H1 (cell line): ENCODE results near the gene FBXO17. TPM values are rescaled to one million over a fixed set of nuclear protein-coding genes. Genes with fewer than 3 reads are reported as not detected.

Experiments used
- CTCF ChIA-PET: fragments of 300-600 bp; sonication (Branson Sonifier 250); formaldehyde crosslinking; loops from one replicate; lab custom pipeline; 2021; ENCODE audit not compliant: partially characterized antibody; lab: Charles Lee
- POLR2A ChIA-PET: fragments of 300-600 bp; sonication (Branson Sonifier 250); formaldehyde crosslinking; loops from one replicate; lab custom pipeline; 2021; ENCODE audit warnings: inconsistent platforms; ENCODE audit not compliant: partially characterized antibody; lab: Charles Lee
- DNase-seq, 2 experiments: peaks; one replicate each; pipeline versions ENCODE4 v3.0.0 to v3.0.0-alpha.2; 2010 to 2022; ENCODE audit warnings: low spot score in 2 of 2, low read depth in 1 of 2, mixed read lengths in 1 of 2
- FAIRE-seq: peaks from 2 replicates; lab custom pipeline; 2011; peaks lifted over from hg19 to GRCh38; lab: Jason Lieb, UNC
- H2AFZ ChIP-seq: 2 replicates; pipeline ENCODE4 v1.8.1; 2012; ENCODE audit warnings: low read length, inconsistent platforms
- H2AK5ac ChIP-seq: 2 replicates; pipeline ENCODE4 v1.6.1; 2013; ENCODE audit warnings: low read depth, low read length
- H2BK120ac ChIP-seq: replicated peaks from 2 replicates; pipeline ENCODE3; 2013; ENCODE audit warnings: low read depth, low read length, inconsistent platforms
- H2BK12ac ChIP-seq: 2 replicates; pipeline ENCODE4 v1.6.1; 2013; ENCODE audit warnings: low read depth, low read length
- H2BK15ac ChIP-seq: 2 replicates; pipeline ENCODE4 v1.6.1; 2013; ENCODE audit warnings: low read length
- H2BK20ac ChIP-seq: 2 replicates; pipeline ENCODE4 v1.6.1; 2013; ENCODE audit warnings: low read length
- H2BK5ac ChIP-seq: 2 replicates; pipeline ENCODE4 v1.6.1; 2013; ENCODE audit warnings: low read depth, low read length
- H3K14ac ChIP-seq: 2 replicates; pipeline ENCODE4 v1.6.1; 2013; ENCODE audit warnings: inconsistent platforms; ENCODE audit not compliant: insufficient read length
- H3K18ac ChIP-seq: 2 replicates; pipeline ENCODE4 v1.6.1; 2013; ENCODE audit warnings: low read length; ENCODE audit errors: extremely low read depth
- H3K23ac ChIP-seq: 2 replicates; pipeline ENCODE4 v1.6.1; 2013; ENCODE audit warnings: inconsistent platforms; ENCODE audit not compliant: insufficient read length
- H3K23me2 ChIP-seq: 2 replicates; pipeline ENCODE4 v1.6.1; 2013; ENCODE audit warnings: low read depth, low read length
- H3K27ac ChIP-seq: 2 replicates; pipeline ENCODE4 v1.6.1; 2011; ENCODE audit warnings: low read depth, low read length, inconsistent platforms
- H3K27me3 ChIP-seq, 4 experiments: replicated peaks in 1 of 4; 1 replicate in 1 of 4; 2 replicates in 3 of 4; pipeline versions ENCODE4 v1.6.1 to v1.8.1; 2011 to 2013; ENCODE audit warnings: low read length in 3 of 4, mild to moderate bottlenecking in 3 of 4, inconsistent platforms in 2 of 4, mixed read lengths in 2 of 4, moderate library complexity in 1 of 4; ENCODE audit not compliant: control insufficient read depth in 3 of 4, insufficient read depth in 3 of 4; ENCODE audit errors: extremely low read depth in 1 of 4
- H3K36me3 ChIP-seq, 4 experiments: 2 replicates each; pipeline versions ENCODE4 v1.6.1 to v1.8.1; 2011 to 2013; ENCODE audit warnings: mild to moderate bottlenecking in 4 of 4, low read length in 3 of 4, moderate library complexity in 2 of 4, control low read depth in 1 of 4, inconsistent platforms in 1 of 4; ENCODE audit not compliant: insufficient read depth in 4 of 4, control insufficient read depth in 2 of 4
- H3K4ac ChIP-seq: replicated peaks from 2 replicates; pipeline ENCODE3; 2013; ENCODE audit warnings: low read length, low read depth, mixed read lengths, inconsistent platforms; ENCODE audit not compliant: insufficient read length
- H3K4me1 ChIP-seq, 4 experiments: replicated peaks in 1 of 4; 1 replicate in 1 of 4; 2 replicates in 3 of 4; pipeline versions ENCODE4 v1.6.1 to v1.8.1; 2011 to 2013; ENCODE audit warnings: low read length in 3 of 4, inconsistent platforms in 2 of 4, mixed read lengths in 1 of 4; ENCODE audit not compliant: insufficient read depth in 4 of 4, control insufficient read depth in 3 of 4
- H3K4me2 ChIP-seq, 2 experiments: 2 replicates each; pipeline versions ENCODE4 v1.6.1 to v1.8.1; 2011 to 2013; ENCODE audit warnings: low read depth in 2 of 2, low read length in 2 of 2, control low read depth in 1 of 2, inconsistent platforms in 1 of 2, mild to moderate bottlenecking in 1 of 2; ENCODE audit not compliant: insufficient read depth in 1 of 2
- H3K4me3 ChIP-seq, 4 experiments: fragments of 200-600, 300-600 bp in 1 of 4; sonication (generic), shearing (Covaris generic), sonication (Bioruptor Twin) in 1 of 4; 2 replicates each; pipeline versions ENCODE4 v1.5.1 to v1.8.1; 2011 to 2016; ENCODE audit warnings: low read length in 4 of 4, low read depth in 3 of 4, control low read depth in 2 of 4, inconsistent platforms in 2 of 4, mild to moderate bottlenecking in 2 of 4, mixed read lengths in 1 of 4, moderate library complexity in 1 of 4; ENCODE audit not compliant: insufficient read depth in 2 of 4; ENCODE audit errors: extremely low read depth in 1 of 4
- H3K56ac ChIP-seq: replicated peaks from 2 replicates; pipeline ENCODE3; 2013; ENCODE audit warnings: low read depth, mild to moderate bottlenecking, mixed read lengths, low read length, inconsistent platforms; ENCODE audit not compliant: insufficient read length
- H3K79me1 ChIP-seq: 2 replicates; pipeline ENCODE4 v1.6.1; 2013; ENCODE audit warnings: low read depth, low read length, control low read depth
- H3K79me2 ChIP-seq, 2 experiments: 2 replicates each; pipeline versions ENCODE4 v1.6.1 to v1.8.1; 2012 to 2013; ENCODE audit warnings: low read length in 2 of 2, mild to moderate bottlenecking in 2 of 2, inconsistent platforms in 1 of 2; ENCODE audit not compliant: insufficient read depth in 2 of 2, control insufficient read depth in 1 of 2
- H3K9ac ChIP-seq, 4 experiments: replicated peaks in 1 of 4; 1 replicate in 1 of 4; 2 replicates in 3 of 4; pipeline versions ENCODE4 v1.6.1 to v1.8.1; 2011 to 2013; ENCODE audit warnings: low read depth in 3 of 4, low read length in 3 of 4, control low read depth in 2 of 4, mild to moderate bottlenecking in 2 of 4, moderate library complexity in 2 of 4, inconsistent platforms in 1 of 4; ENCODE audit errors: extremely low read depth in 1 of 4
- H3K9me3 ChIP-seq, 2 experiments: 2 replicates each; pipeline versions ENCODE4 v1.6.1 to v1.8.1; 2012 to 2013; ENCODE audit warnings: mild to moderate bottlenecking in 2 of 2, moderate library complexity in 2 of 2, control low read depth in 1 of 2, inconsistent platforms in 1 of 2, low read depth in 1 of 2, low read length in 1 of 2, mixed read lengths in 1 of 2; ENCODE audit not compliant: insufficient read depth in 2 of 2
- H4K20me1 ChIP-seq, 2 experiments: replicated peaks in 1 of 2; 2 replicates each; pipeline versions ENCODE3 to v1.8.1; 2011 to 2013; ENCODE audit warnings: inconsistent platforms in 2 of 2, low read length in 2 of 2, mild to moderate bottlenecking in 1 of 2; ENCODE audit not compliant: insufficient read depth in 2 of 2, control insufficient read depth in 1 of 2
- H4K5ac ChIP-seq: 2 replicates; pipeline ENCODE4 v1.6.1; 2013; ENCODE audit warnings: low read length, low read depth, mixed read lengths, inconsistent platforms; ENCODE audit not compliant: insufficient read length
- H4K8ac ChIP-seq: 2 replicates; pipeline ENCODE4 v1.8.0; 2013; ENCODE audit warnings: mild to moderate bottlenecking, moderate library complexity, low read length, inconsistent platforms; ENCODE audit not compliant: insufficient read depth; ENCODE audit errors: extremely low read depth
- H4K91ac ChIP-seq: replicated peaks from 2 replicates; pipeline ENCODE3; 2013; ENCODE audit warnings: low read length, mixed read lengths, inconsistent platforms; ENCODE audit not compliant: insufficient read length
- CREB1 ChIP-seq: IDR thresholded peaks from 2 replicates; pipeline ENCODE4 v1.6.1; 2012; ENCODE audit warnings: inconsistent platforms
- EGR1 ChIP-seq: IDR thresholded peaks from 2 replicates; pipeline ENCODE4 v1.6.1; 2011; ENCODE audit warnings: low read depth, low read length, borderline replicate concordance
- EZH2 ChIP-seq: fragments of 200-600 bp; sonication (generic); IDR thresholded peaks from 2 replicates; pipeline ENCODE4 v1.7.1; 2012; ENCODE audit warnings: low read depth, mild to moderate bottlenecking, moderate library complexity, low read length, inconsistent platforms; ENCODE audit not compliant: severe bottlenecking
- HDAC2 ChIP-seq, 2 experiments: fragments of 300-600 bp in 1 of 2; sonication (generic) in 1 of 2; IDR thresholded peaks; 2 replicates each; pipeline ENCODE4 v1.6.1; 2011 to 2012; ENCODE audit warnings: low read depth in 2 of 2, low read length in 2 of 2, mild to moderate bottlenecking in 2 of 2, moderate library complexity in 2 of 2, borderline replicate concordance in 1 of 2, inconsistent platforms in 1 of 2
- HDAC6 ChIP-seq: IDR thresholded peaks from one replicate; pipeline ENCODE4 v1.7.1; 2012; ENCODE audit warnings: low read depth, mild to moderate bottlenecking, inconsistent platforms, low read length, moderate library complexity
- KDM4A ChIP-seq: IDR thresholded peaks from one replicate; pipeline ENCODE4 v1.7.1; 2012; ENCODE audit warnings: low read depth, mild to moderate bottlenecking, moderate library complexity, low read length, inconsistent platforms; ENCODE audit not compliant: severe bottlenecking
- MAX ChIP-seq: IDR thresholded peaks from 2 replicates; pipeline ENCODE4 v1.6.1; 2012; ENCODE audit warnings: inconsistent platforms
- PHF8 ChIP-seq: fragments of 200-600 bp; sonication (generic); conservative IDR thresholded peaks from 2 replicates; pipeline ENCODE4 v1.7.1; 2012; ENCODE audit warnings: low read depth, mild to moderate bottlenecking, inconsistent platforms, low read length, moderate library complexity
- SIRT6 ChIP-seq: IDR thresholded peaks from one replicate; pipeline ENCODE4 v1.7.1; 2012; ENCODE audit warnings: low read length, inconsistent platforms
- SP4 ChIP-seq: IDR thresholded peaks from 2 replicates; pipeline ENCODE4 v1.6.1; 2012; ENCODE audit warnings: low read length, inconsistent platforms
- TBP ChIP-seq: IDR thresholded peaks from 2 replicates; pipeline ENCODE4 v1.6.1; 2011; ENCODE audit warnings: low read depth, low read length, improper control_type of control experiment
- TEAD4 ChIP-seq: IDR thresholded peaks from 2 replicates; pipeline ENCODE4 v1.6.1; 2012; ENCODE audit warnings: low read depth, low read length, inconsistent platforms, mixed read lengths
- WGBS, 2 experiments: shearing (Covaris generic) in 1 of 2; methylation state at CpG; one replicate each; pipeline versions ENCODE4 v1.1.6 to v1.1.7; 2013 to 2015; ENCODE audit warnings: low lambda C conversion rate in 2 of 2, mixed read lengths in 2 of 2, inconsistent platforms in 1 of 2, low coverage in 1 of 2, missing lambda C conversion rate in 1 of 2; ENCODE audit not compliant: insufficient replicate concordance in 2 of 2, insufficient coverage in 1 of 2, insufficient read length in 1 of 2; ENCODE audit errors: extremely low coverage in 1 of 2, missing lambda C conversion rate in 1 of 2; 5-methylcytosine and 5-hydroxymethylcytosine counted together
- polyA plus RNA-seq, 7 experiments: library from polyadenylated mRNA; depleted of rRNA in 3 of 7; stranded (reverse) in 5 of 7; unstranded in 2 of 7; fragments of >200 nt in 5 of 7; fragments of 200-250 nt in 2 of 7; gene quantifications; 1 replicate in 5 of 7; 2 replicates in 1 of 7; 4 replicates in 1 of 7; pipeline versions ENCODE4 v1.2.1 to v1.2.3, GENCODE V29; 2011 to 2013; ENCODE audit warnings: missing spikeins in 2 of 7, mixed read lengths in 2 of 7
- total RNA-seq: library from RNA; stranded (reverse); fragmentation: NEBNext Ultra II Directional; extraction: Animal tissue kit (Norgen Biotek cat#: 25700); gene quantifications from 2 replicates; pipeline ENCODE4 v1.2.1, GENCODE V29; 2021

FBXO17 gene
- total and polyA plus RNA-seq, 2 of the 8 experiments (the other 6 are each of a cell fraction or from before 2014, with no cell fraction given) = 11.7 to 15.3 TPM

DNA sequence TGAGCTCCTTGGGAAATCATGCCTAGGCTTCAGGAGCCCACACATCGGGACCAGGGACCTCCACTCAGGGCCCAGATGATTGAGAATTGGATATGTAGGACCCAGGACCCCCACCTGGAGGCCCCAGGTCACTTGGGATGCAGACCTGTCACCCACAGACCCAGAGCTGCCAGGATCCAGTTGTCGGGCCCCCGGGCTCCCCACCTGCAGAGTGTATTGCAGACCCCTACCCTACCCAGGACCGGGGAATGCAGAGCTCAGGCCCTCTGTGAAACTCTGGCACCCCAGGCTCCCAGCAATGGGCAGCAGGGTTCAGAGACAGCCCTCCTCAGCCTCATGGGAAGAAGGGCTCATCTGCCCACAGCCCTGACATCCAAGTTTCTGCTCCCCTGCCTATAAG is 69.9 kb downstream of the FBXO17 start:
- H2AK5ac ChIP-seq = no peak overlapping the region
- H3K14ac ChIP-seq = no peak overlapping the region
- H2AFZ ChIP-seq = no peak overlapping the region
- TF ChIP-seq KDM4A (no peak), EGR1 (no peak), CREB1 (no peak), HDAC6 (no peak), TBP (no peak), SP4 (no peak), MAX (no peak), PHF8 (no peak), SIRT6 (no peak), EZH2 (no peak), HDAC2 (IDR thresholded peaks at IDR 0.05; ENCODE audit: borderline replicate concordance in 1 of 2, low read depth in 2 of 2, low read length in 2 of 2) (no peak), TEAD4 (no peak)
- TF ChIP-seq, all 59 proteins: peak for 0
- no peak overlapping the region for H3K56ac ChIP-seq
- ChIA-PET POLR2A (interaction anchor here (0.6 to 2.0 kb wide), 7 partner anchors 9 to 337 kb away, joined by 3 to 10 read pairs (median 3); partner anchors contain the start of gene MRPS12), CTCF (interaction anchor here (0.6 to 1.3 kb wide), 3 partner anchors 45 to 56 kb away, joined by 3 to 4 read pairs (median 3); no protein-coding TSS in a partner anchor)
- H3K9me3 ChIP-seq = peaks cover 0 to 2% of the 10 kb centered on the region in 2 experiments; a peak in 1 of 4 replicates
- peaks cover 0 to 6% of the 10 kb centered on the region in 2 experiments for H4K20me1 ChIP-seq
- H3K18ac ChIP-seq = no peak overlapping the region
- no peak for DNase-seq
- H3K4me1 ChIP-seq = peaks cover 0 to 6% (median 3%) of the 10 kb centered on the region in 4 experiments; a peak in 3 of 7 replicates
- no peak overlapping the region for H3K4me3 ChIP-seq
- no peaks in the 10 kb centered on the region for H3K79me1 ChIP-seq
- no peak overlapping the region for H4K8ac ChIP-seq
- H3K23ac ChIP-seq = no peak overlapping the region
- H3K4me2 ChIP-seq = no peak overlapping the region
- no peak overlapping the region for H2BK120ac ChIP-seq
- no peak overlapping the region for H4K91ac ChIP-seq
- H3K27me3 ChIP-seq = no peaks in the 10 kb centered on the region
- H3K23me2 ChIP-seq = 0 out of 2 replicates have a peak, but pooled peaks cover 4% of the 10 kb centered on the region
- peaks cover 0 to 15% (median 1%) of the 10 kb centered on the region in 4 experiments; a peak in 3 of 8 replicates for H3K36me3 ChIP-seq
- no peak overlapping the region for H2BK20ac ChIP-seq
- peaks cover 0 to 12% of the 10 kb centered on the region in 2 experiments; a peak in 2 of 4 replicates for H3K79me2 ChIP-seq
- no peak for FAIRE-seq
- 89% methylated on average over 4 of the region's 4 CpGs; no CpG with 5 or more reads in 1 of the 2 experiments for WGBS, 2 experiments
- H2BK12ac ChIP-seq = no peak overlapping the region
- no peak overlapping the region for H3K9ac ChIP-seq
- no peak overlapping the region for H3K27ac ChIP-seq
- no peak overlapping the region for H3K4ac ChIP-seq
- no peak overlapping the region for H2BK5ac ChIP-seq
- no peak overlapping the region for H4K5ac ChIP-seq
- no peak overlapping the region for H2BK15ac ChIP-seq
